SH-SY5Y (cell line): ENCODE measurements around the gene MNX1.

ENCODE experiments used
- GATA2 ChIP-seq: IDR thresholded peaks from 2 replicates; pipeline ENCODE4 v1.6.1; 2011; ENCODE audit warnings: mild to moderate bottlenecking, low read depth, low read length
- GATA3 ChIP-seq: IDR thresholded peaks from 2 replicates; pipeline ENCODE4 v1.6.1; 2011; ENCODE audit warnings: low read depth, mild to moderate bottlenecking, low read length, moderate library complexity

Gene MNX1

DNA sequence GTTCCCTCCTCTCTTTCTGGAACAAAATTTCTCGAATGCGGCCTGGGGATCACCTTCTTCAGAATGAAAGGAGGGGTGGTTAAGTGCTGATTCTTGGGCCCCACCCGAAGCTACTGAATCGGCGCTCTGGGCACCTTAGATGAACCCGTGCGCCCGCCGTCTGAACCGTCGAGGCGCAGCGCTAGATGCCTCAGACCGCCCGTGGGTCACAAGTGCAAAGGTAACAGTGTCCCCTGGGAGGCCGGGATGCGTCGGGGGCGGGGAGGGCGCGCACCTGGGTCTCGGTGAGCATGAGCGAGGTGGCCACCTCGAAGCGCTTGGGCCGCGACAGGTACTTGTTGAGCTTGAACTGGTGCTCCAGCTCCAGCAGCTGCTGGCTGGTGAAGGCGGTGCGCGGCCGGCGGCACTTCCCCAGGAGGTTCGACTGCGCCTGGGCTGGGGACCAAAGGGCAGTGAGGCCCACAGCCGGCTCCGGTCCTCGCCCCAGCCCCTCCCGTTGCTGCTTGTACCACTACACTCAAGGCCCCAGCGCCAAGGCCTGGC, 4.2 kb downstream of the MNX1 start:
- TF ChIP-seq GATA3: no peak
- no peak for TF ChIP-seq GATA2

GRCh38 chr7:157005456-157006204, 4.8 kb downstream of the MNX1 start:
- no peak for TF ChIP-seq GATA3
- TF ChIP-seq GATA2: no peak

GRCh38 chr7:157004521-157005455, 5.7 kb downstream of the MNX1 start:
- no peak for TF ChIP-seq GATA3
- no peak for TF ChIP-seq GATA2

DNA sequence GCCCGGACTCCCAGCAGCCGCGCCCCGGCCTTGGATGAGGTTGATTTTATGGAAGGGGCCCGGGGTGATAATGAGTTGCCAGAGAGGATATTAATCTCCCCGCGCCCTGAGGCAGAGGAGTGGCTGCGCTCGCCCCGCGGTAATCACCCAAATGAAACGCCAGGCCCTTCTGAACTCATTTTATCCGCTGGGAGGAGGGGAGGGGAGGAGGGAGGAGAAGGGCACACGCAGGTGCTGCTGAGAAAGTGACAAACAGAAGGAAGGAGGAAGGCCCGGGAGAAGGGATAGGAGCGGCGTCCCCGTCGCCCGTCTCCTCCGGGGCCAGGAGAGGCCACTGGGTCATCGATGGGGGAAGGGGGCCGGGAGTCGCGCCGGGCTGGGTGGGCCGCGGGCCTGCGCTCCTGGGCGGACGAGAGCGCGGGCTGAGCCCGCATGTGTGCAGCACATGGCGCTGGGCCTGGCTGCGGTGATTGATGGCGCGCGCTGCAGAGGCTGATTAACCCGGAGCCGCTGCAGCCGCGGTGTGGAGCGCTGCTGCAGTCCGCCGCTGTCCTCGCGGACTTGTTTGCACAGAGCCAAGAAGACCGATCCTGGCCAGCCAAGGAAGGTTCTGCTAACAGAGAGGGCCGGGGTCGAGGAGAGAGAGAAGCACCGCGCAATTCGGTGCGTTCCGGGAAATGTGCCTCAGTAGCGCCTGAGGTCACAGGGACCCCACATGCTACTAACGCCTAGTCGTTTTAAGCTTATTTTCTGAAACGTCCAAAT, 6.5 kb downstream of the MNX1 start:
- TF ChIP-seq GATA3: no peak
- TF ChIP-seq GATA2: no peak

DNA sequence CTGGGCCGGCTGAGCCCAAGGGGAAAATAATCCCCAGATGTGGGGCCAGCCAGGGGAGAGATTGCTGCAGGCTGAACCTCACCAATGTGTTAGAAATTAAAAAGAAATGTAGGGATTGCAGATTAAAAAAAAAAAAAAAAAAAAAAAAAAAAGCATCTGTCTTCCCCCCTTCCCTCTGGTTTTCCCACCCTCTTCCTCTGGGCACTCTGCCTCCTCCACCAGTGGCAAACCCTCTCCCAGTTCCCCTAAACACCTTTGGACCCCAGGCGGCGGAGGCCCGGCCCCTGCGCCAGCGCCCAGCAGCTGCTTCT, 7.1 kb downstream of the MNX1 start:
- TF ChIP-seq GATA2 (no peak), GATA3 (no peak)

- TF ChIP-seq GATA3 (no peak), GATA2 (no peak)
Measured at GRCh38 chr7:157002819-157003421, 7.5 kb downstream of the MNX1 start.

DNA sequence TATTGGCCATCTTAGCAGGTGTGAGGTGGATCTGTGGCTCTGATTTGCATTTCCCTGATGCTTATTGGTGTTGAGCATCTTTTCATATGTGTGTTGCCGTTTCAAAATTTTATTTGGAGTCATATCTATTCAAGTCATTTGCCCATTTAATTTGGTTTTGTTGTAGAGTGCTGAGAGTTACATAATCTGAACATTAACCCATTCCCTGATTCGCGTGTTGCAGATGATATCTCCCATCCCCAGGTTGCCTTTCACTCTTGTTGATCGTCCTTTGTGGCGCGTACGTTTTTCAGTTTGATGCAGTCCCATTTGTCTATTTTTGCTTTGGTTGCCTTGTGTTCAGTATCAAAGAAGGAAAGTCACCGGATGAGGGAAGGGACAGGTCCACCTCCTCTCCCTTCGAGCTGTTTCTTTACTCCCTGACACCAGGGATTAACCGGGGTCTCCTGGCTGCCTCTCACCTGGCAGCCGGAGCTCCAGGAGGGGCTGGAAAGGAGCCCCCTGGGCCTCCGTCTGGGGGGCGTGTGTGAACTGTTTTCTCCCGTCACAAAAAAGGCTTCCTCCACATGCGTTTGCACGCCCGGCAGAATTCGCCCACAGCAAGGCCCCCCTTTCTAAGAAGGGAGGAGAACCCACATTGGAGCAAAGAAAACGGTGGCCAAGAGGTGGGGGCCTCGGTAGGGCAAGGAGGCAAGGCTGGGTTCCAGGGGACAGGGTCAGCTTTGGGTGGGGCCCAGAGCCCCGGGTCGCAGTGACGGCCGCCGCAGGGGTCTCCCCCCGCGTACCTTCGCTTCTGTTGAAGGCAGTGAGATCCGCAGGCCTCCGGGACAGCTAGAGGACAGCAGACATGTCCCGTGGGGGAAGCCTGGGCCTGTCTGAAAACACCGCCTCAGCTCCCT, 8.3 kb downstream of the MNX1 start:
- TF ChIP-seq GATA2: no peak
- TF ChIP-seq GATA3: no peak

DNA sequence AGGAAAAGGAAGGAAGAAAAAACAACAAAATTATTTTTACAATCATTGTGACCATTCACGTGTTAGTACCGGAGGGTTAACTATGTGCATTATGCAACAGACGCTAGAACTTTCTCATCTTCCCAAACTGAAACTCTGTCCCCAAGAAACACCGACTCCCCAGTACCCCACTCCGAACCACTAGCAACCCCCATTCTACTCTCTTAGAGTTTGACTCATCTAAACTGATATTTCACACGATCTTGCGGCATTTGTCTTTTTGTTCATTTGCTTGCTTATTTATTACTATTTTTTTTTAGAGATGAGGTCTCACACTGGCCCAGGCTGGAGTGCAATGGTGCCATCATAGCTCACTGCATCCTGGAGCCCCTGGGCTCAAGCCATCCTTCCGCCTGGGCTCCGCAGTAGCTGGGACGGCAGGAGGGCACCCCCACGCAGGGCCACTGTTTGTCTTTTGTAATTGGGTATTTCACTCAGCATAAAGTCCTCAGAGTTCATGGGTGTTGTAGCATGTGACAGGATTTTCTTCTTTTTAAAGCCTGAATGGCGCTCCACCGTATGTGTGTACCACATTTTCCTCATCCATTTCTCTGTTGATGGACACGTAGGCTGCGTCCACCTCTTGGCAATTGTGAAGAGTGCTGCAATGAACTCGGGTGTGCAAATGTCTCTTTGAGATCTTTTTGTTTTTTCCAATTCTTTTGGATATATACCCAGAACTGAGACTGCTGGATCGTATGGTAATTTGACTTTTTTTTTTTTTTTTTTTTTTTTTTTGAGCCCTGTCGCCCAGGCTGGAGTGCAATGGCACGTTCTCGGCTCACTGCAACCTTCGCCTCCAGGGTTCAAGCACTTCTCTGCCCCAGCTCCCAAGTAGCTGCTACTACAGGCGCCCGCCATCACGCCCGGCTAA, 9.5 kb downstream of the MNX1 start:
- TF ChIP-seq GATA3: no peak

- no peak for TF ChIP-seq GATA2
- no peak for TF ChIP-seq GATA3
Measured at GRCh38 chr7:156999958-157000726, 10.3 kb downstream of the MNX1 start.

DNA sequence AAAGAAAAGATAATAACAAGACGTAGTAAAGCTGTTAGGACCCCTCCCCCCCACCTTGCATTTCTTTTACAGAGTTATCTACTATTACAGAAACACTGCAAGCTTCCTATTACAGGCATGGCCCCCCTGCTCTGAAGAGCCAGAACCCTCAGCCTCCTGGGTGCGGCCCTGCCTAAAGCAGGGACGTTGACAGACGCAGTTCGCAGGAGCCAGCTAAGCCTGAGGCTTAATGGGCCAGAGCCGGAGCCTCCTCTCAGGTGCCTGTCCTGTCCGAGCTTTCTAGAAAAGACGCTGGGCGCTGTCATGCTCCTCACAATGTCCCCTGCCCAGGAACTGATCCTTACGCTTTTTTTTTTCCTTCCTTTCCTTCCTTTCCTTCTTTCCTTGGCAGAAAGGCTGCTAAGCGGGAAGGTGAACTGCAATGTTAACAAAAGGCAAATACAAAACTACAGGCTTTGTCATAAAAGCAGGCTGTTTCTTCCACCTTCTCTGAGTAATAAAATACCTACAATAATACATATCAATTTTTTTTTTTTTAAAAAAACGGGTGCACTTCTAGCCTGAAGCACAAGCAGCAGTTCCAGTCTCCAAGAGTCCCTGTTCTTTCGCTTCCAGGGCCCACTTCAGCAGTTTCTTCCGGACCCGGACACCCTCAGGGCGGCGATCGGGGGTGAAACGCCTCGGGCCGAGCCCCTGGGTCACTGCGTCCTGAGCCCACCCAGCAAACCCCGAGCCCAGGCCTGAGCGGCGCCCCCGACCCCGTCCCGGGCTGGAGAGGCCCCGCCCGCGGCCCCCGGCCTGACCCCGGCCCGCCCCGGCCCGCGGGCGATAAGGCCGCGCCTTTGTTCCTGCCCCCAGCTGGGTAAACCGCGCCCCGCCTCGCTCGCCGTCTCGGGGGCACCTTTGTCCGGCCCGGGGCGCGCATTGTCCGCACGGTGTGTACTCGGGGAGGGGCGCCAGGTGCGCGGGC, 11.2 kb downstream of the MNX1 start:
- no peak for TF ChIP-seq GATA2
- no peak for TF ChIP-seq GATA3

- TF ChIP-seq GATA2 (no peak), GATA3 (no peak)
Measured at GRCh38 chr7:156994417-156994816, 16.0 kb downstream of the MNX1 start.
